ENCODE data around the gene FKBP10. TPM values are rescaled to one million over a fixed set of nuclear protein-coding genes. Genes with fewer than 3 reads are reported as not detected.

Gene FKBP10
- total RNA-seq, 1 donor from 2014 or later, result 401 TPM

DNA sequence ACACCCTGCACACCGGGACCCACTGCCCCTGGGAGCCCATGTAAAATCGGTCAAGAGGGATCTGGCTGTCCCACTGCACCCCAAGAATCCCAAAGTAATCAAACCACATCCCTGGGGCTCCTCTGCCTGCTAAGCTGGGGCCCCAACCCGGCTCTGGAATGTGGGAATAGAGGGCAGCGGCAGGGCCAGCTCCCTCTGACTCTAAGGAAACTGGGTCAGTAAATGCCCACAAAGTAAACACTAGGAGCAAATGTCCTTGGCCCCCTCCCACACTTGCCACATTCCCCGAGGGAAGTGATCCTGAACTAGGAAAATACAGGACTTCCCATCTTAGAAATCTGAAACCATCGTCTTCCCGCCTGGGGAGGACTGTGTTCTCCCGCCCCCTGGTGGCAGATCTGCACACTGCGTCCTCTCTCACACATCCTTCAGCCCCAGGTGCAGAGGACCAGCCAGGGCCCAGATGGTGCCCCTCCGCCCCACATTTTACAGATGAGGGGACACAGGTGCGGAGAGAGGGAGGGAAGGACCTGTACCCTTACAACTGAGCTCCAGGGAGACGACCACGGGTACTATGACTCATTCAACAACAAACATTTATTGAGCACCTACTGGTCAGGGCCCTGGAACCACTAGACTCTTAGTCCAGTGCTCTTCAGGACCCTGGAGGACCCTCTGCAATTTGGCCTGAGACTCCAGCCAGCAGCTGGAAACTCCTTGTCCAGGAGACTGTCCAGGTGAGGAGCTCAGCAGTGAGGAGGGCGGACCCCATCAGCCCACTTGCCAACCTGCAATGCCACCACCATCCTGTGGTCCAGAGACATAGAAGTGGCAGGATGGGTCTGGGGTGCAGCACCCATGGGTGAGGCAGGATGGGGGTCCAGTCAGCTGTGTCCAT, 11.2 kb upstream of the FKBP10 start:
- peak; percentile 98 for TF ChIP-seq CTCF (IDR thresholded peaks at IDR 0.05; ENCODE audit: unreplicated experiment)
- Mint-ChIP-seq H3K27me3 (ENCODE audit: low read depth) (no peaks in the 10 kb centered on the region), H3K4me3 (peak overlapping the region; percentile 50), H3K9me3 (no peaks in the 10 kb centered on the region), H3K36me3 (peaks cover 8% of the 10 kb centered on the region), H3K27ac (peak overlapping the region; percentile 94), H3K4me1 (peaks cover 20% of the 10 kb centered on the region)
- peak; percentile 78 to 93 for DNase-seq (ENCODE audit: low spot score in 2 of 2, unreplicated experiment in 2 of 2)

DNA sequence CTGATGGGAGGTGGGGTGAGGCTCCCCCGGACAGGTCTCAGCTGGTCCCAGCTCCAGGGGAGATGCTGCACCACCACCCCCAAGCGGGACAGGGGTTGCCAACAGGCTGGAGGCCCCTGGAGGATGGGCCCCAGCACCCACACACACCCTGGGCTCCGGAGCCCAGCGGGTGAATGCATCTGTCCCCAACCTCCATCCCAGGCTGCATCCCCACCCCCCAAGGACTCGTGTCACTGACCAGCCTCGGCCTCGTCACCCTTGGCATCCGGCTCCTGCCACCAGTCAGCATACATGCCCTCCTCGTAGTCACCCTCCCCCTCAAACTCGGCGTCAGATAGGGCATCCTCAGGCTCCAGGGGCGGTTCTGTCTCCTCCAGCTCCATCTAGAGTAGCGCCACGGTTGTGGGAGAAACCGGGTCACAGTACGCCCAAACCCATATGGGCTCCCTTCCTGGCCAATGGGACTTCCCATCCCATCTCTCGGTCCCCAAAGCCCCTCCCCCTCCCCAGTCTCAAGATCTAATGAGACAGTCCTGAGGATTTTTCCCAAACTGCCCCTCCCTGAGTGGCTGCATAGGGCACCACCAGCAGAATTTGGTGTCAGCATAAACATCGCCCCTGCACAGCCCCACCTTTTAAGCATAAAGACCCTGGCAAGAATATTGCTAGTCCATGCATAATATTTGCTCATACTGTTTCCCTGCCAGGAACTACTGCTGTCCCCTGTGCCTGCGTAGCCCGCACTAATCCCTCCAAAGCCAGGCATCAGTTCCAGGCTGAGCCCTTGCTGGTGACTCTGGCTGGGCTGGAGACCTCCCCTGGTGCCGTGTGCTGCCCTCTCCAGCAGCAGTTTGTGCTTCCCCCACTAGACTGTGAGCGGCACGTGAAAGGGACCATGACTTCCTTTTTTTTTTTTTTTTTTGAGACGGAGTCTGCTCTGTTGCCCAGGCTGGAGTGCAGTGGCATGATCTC, 9.5 kb upstream of the FKBP10 start:
- H3K9me3 Mint-ChIP-seq, result no peaks in the 10 kb centered on the region
- H3K27ac Mint-ChIP-seq, result no peak overlapping the region
- no peak for TF ChIP-seq CTCF (IDR thresholded peaks at IDR 0.05; ENCODE audit: unreplicated experiment)

GRCh38 chr17:41806685-41807445, 5.9 kb upstream of the FKBP10 start:
- Mint-ChIP-seq H3K27ac (no peak overlapping the region), H3K27me3 (ENCODE audit: low read depth) (no peaks in the 10 kb centered on the region), H3K4me1 (peaks cover 16% of the 10 kb centered on the region), H3K36me3 (peaks cover 14% of the 10 kb centered on the region), H3K9me3 (no peaks in the 10 kb centered on the region), H3K4me3 (no peak overlapping the region)
- no peak for TF ChIP-seq CTCF (IDR thresholded peaks at IDR 0.05; ENCODE audit: unreplicated experiment)
- no peak for DNase-seq (ENCODE audit: low spot score in 2 of 2, unreplicated experiment in 2 of 2)

More for the DNA sequence above, 9.5 kb upstream of the FKBP10 start:
- H3K4me3 Mint-ChIP-seq, result no peak overlapping the region
- peaks cover 20% of the 10 kb centered on the region for H3K4me1 Mint-ChIP-seq
- H3K36me3 Mint-ChIP-seq, result peaks cover 11% of the 10 kb centered on the region
- DNase-seq (ENCODE audit: low spot score in 2 of 2, unreplicated experiment in 2 of 2), result no peak
- H3K27me3 Mint-ChIP-seq (ENCODE audit: low read depth), result no peaks in the 10 kb centered on the region

DNA sequence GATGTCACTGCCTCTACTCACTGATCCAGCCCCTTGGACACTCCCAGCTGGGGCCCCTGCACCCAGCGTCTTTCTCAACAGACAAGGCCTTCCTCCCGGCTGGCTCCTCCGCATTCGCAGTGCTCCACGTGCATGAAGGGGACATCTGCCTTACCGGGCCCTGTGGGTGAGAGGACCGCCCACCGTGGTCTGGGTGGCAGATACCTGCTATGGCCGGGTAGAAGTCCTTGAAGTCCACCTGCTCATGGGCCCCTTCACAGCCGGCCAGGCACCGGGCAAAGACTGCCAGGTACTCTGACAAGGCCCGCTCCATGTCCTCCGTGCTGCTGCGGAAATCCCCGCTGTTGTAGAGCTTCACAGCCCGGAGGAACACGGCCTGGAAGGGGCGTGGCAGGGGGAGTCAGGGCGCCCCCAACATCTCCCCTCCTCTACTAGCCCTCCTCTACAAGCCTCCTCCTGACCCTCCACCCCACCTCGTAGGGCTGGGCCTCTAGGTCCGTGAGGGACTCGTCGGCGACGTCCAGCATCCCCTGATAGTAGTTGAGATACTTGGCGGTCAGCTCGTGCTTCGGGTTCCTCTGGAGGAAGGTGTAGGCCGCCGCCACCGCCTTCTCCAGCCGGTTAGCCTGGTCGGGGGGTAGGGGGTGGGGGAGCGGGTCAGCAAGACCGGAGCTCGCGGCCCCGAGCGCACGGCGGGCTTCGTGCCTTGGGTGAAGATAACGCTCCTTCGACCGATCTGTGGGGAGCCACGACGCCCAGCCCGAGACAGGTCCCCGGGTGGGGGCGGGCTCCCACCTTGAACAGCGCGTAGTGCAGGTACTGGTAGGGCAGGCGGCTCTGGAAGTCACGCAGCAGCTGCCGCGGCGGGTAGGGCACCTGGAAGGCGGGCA, 1.9 kb upstream of the FKBP10 start:
- no peak for DNase-seq (ENCODE audit: low spot score in 2 of 2, unreplicated experiment in 2 of 2)
- Mint-ChIP-seq H3K27ac (peak overlapping the region; percentile 85), H3K27me3 (ENCODE audit: low read depth) (no peaks in the 10 kb centered on the region), H3K9me3 (no peaks in the 10 kb centered on the region), H3K36me3 (peaks cover 9% of the 10 kb centered on the region), H3K4me1 (peaks cover 29% of the 10 kb centered on the region), H3K4me3 (peak overlapping the region; percentile 84)
- TF ChIP-seq CTCF (IDR thresholded peaks at IDR 0.05; ENCODE audit: unreplicated experiment), result no peak
